Measurements from ENCODE around the gene NR3C1. TPM values are rescaled to one million over a fixed set of nuclear protein-coding genes. Genes with fewer than 3 reads are reported as not detected.

Gene NR3C1
- total and polyA plus RNA-seq, 2 of the 13 experiments (the other 11 are each of a cell fraction or from before 2014, with no cell fraction given), result 10.0 to 24.3 TPM

DNA sequence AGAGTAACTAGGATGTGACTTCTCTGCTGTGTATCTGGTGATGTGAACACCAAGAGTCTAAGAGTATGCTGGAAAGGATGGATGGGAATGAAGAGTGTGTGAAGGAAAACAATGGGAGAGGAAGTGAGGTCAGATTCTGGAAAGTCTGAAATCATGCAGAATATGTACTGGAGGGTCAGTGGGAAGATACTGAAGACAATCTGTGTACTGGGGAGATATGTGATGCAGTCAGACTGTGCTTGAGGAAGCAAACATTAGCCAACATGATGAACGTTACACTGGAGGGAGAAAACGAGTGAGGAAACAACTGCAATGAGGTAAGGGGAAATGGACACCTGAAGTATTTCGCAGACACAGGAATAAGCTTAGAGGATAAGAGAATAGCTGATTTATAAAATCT lies 105.7 kb downstream of the NR3C1 start:
- no peak overlapping the region for H3K4me2 ChIP-seq (ENCODE audit: low read depth, low read length)
- H3K4me1 ChIP-seq (ENCODE audit: insufficient read depth, low read length), result no peaks in the 10 kb centered on the region
- BruUV-seq (replicated peaks), result no TSS peak
- H3K9ac ChIP-seq (ENCODE audit: insufficient read depth, low read depth, low read length), result no peak overlapping the region
- DNase-seq (ENCODE audit: low spot score) (no peak), ATAC-seq (no peak), FAIRE-seq (no peak)
- in situ Hi-C loops (cut with HindIII; ENCODE audit: extremely low pct_ligation_motif_present, low pct_unique_long_range_greater_than_20kb), result no loop called here
- H4K20me1 ChIP-seq (ENCODE audit: insufficient read depth, low read length), result no peaks in the 10 kb centered on the region
- TF ChIP-seq, protein P1, sequence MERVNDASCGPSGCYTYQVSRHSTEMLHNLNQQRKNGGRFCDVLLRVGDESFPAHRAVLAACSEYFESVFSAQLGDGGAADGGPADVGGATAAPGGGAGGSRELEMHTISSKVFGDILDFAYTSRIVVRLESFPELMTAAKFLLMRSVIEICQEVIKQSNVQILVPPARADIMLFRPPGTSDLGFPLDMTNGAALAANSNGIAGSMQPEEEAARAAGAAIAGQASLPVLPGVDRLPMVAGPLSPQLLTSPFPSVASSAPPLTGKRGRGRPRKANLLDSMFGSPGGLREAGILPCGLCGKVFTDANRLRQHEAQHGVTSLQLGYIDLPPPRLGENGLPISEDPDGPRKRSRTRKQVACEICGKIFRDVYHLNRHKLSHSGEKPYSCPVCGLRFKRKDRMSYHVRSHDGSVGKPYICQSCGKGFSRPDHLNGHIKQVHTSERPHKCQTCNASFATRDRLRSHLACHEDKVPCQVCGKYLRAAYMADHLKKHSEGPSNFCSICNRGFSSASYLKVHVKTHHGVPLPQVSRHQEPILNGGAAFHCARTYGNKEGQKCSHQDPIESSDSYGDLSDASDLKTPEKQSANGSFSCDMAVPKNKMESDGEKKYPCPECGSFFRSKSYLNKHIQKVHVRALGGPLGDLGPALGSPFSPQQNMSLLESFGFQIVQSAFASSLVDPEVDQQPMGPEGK (CRISPR knock-in tag; IDR thresholded peaks at IDR 0.05), result no peak
- no peak for TF ChIP-seq BCL6 (CRISPR knock-in tag; IDR thresholded peaks at IDR 0.05)
- no peak for TF ChIP-seq NCOA2 (CRISPR knock-in tag; IDR thresholded peaks at IDR 0.05)
- TF ChIP-seq PCBP1 (IDR thresholded peaks at IDR 0.05; ENCODE audit: borderline replicate concordance, low read depth, low read length), result no peak
- TF ChIP-seq SAP130 (CRISPR knock-in tag; IDR thresholded peaks at IDR 0.05; ENCODE audit: low read depth), result no peak
- no peak for TF ChIP-seq FOXJ3 (CRISPR knock-in tag; IDR thresholded peaks at IDR 0.05; ENCODE audit: borderline replicate concordance)
- no peak for TF ChIP-seq TBP (CRISPR knock-in tag; IDR thresholded peaks at IDR 0.05)
- TF ChIP-seq, protein P2, sequence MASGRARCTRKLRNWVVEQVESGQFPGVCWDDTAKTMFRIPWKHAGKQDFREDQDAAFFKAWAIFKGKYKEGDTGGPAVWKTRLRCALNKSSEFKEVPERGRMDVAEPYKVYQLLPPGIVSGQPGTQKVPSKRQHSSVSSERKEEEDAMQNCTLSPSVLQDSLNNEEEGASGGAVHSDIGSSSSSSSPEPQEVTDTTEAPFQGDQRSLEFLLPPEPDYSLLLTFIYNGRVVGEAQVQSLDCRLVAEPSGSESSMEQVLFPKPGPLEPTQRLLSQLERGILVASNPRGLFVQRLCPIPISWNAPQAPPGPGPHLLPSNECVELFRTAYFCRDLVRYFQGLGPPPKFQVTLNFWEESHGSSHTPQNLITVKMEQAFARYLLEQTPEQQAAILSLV (CRISPR knock-in tag; IDR thresholded peaks at IDR 0.05; ENCODE audit: borderline replicate concordance), result no peak
- no peak for TF ChIP-seq TP53 (CRISPR knock-in tag; conservative IDR thresholded peaks at IDR 0.05)
- TF ChIP-seq, protein P3, sequence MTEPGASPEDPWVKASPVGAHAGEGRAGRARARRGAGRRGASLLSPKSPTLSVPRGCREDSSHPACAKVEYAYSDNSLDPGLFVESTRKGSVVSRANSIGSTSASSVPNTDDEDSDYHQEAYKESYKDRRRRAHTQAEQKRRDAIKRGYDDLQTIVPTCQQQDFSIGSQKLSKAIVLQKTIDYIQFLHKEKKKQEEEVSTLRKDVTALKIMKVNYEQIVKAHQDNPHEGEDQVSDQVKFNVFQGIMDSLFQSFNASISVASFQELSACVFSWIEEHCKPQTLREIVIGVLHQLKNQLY (CRISPR knock-in tag; IDR thresholded peaks at IDR 0.05), result no peak
- TF ChIP-seq CERS6 (CRISPR knock-in tag; IDR thresholded peaks at IDR 0.05), result no peak
- TF ChIP-seq RFX1 (IDR thresholded peaks at IDR 0.05), result no peak
- no peak for TF ChIP-seq RBAK (CRISPR knock-in tag; IDR thresholded peaks at IDR 0.05)
- TF ChIP-seq TEF (CRISPR knock-in tag; IDR thresholded peaks at IDR 0.05), result no peak
- TF ChIP-seq, protein P4, sequence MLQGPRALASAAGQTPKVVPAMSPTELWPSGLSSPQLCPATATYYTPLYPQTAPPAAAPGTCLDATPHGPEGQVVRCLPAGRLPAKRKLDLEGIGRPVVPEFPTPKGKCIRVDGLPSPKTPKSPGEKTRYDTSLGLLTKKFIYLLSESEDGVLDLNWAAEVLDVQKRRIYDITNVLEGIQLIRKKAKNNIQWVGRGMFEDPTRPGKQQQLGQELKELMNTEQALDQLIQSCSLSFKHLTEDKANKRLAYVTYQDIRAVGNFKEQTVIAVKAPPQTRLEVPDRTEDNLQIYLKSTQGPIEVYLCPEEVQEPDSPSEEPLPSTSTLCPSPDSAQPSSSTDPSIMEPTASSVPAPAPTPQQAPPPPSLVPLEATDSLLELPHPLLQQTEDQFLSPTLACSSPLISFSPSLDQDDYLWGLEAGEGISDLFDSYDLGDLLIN (CRISPR knock-in tag; IDR thresholded peaks at IDR 0.05; ENCODE audit: borderline replicate concordance), result no peak
- no peak overlapping the region for H2AFZ ChIP-seq (ENCODE audit: low read length)
- H3K79me2 ChIP-seq (ENCODE audit: insufficient read depth, low read length), result no peaks in the 10 kb centered on the region
- H3K9me3 ChIP-seq (ENCODE audit: low read length), result no peaks in the 10 kb centered on the region
- H3K36me3 ChIP-seq (replicated peaks in 1 of 2; ENCODE audit: control insufficient read depth in 1 of 2, insufficient read depth in 2 of 2, low read length in 2 of 2), result peaks cover 8 to 26% of the 10 kb centered on the region in 2 experiments
- no peak overlapping the region for H3K4me3 ChIP-seq (replicated peaks in 1 of 3; ENCODE audit: insufficient read depth in 1 of 3, low read depth in 2 of 3, low read length in 3 of 3)
- intact Hi-C loops (cut with micrococcal nuclease; ENCODE audit: unreplicated experiment), result no loop called here
- POLR2A ChIA-PET, result no interaction called here
- 95% methylated on average over 3 of the region's 3 CpGs for WGBS (ENCODE audit: low lambda C conversion rate)
- no peak overlapping the region for H3K27ac ChIP-seq (ENCODE audit: extremely low read length, insufficient read depth, low read length)
- no peaks in the 10 kb centered on the region; a peak in 1 of 5 replicates for H3K27me3 ChIP-seq (ENCODE audit: control insufficient read depth in 1 of 2, insufficient read depth in 2 of 2, low read length in 2 of 2)
- CTCF ChIA-PET (ENCODE audit: low intra/inter-chr PET ratio, low total read pairs), result no interaction called here

Measured in HepG2 (cell line).